Kasumi-1 (cell line): ENCODE data around the gene ABCC3.

ENCODE experiments used
- DNase-seq, 2 experiments: peaks; one replicate each; lab custom pipeline; 2025; lab: John Stamatoyannopoulos, UW

The ABCC3 gene

GRCh38 chr17:50607522-50608175, 27.0 kb upstream of the ABCC3 start:
- no peak for DNase-seq

- DNase-seq: no peak
Observed at GRCh38 chr17:50608700-50609379, 25.8 kb upstream of the ABCC3 start.

- no peak for DNase-seq
Observed at GRCh38 chr17:50609380-50610074, 25.2 kb upstream of the ABCC3 start.

- DNase-seq: no peak
Observed at GRCh38 chr17:50611634-50612033, 23.0 kb upstream of the ABCC3 start.

GRCh38 chr17:50612281-50612680, 22.4 kb upstream of the ABCC3 start:
- no peak for DNase-seq

GRCh38 chr17:50613007-50613992, 21.4 kb upstream of the ABCC3 start:
- DNase-seq: no peak

- no peak for DNase-seq
Observed at GRCh38 chr17:50614471-50615051, 20.1 kb upstream of the ABCC3 start.

GRCh38 chr17:50615828-50616227, 18.9 kb upstream of the ABCC3 start:
- no peak for DNase-seq

- no peak for DNase-seq
Observed at GRCh38 chr17:50618300-50618699, 16.4 kb upstream of the ABCC3 start.

- peak in 1 of 2 experiments; percentile 72 for DNase-seq
Observed at GRCh38 chr17:50618941-50619340, 15.7 kb upstream of the ABCC3 start.

- DNase-seq: no peak
Observed at GRCh38 chr17:50619489-50619888, 15.2 kb upstream of the ABCC3 start.

GRCh38 chr17:50620237-50620636, 14.4 kb upstream of the ABCC3 start:
- DNase-seq: no peak

GRCh38 chr17:50620858-50621257, 13.8 kb upstream of the ABCC3 start:
- DNase-seq: no peak

- DNase-seq: no peak
Observed at GRCh38 chr17:50621574-50622031, 13.1 kb upstream of the ABCC3 start.

GRCh38 chr17:50624321-50624934, 10.3 kb upstream of the ABCC3 start:
- no peak for DNase-seq

- no peak for DNase-seq
Observed at GRCh38 chr17:50625032-50625871, 9.4 kb upstream of the ABCC3 start.

- DNase-seq: peak; percentile 86 to 87
Observed at GRCh38 chr17:50626037-50626574, 8.6 kb upstream of the ABCC3 start.

- no peak for DNase-seq
Observed at GRCh38 chr17:50627036-50627781, 7.5 kb upstream of the ABCC3 start.
